HG03432 (cell line): ENCODE measurements around the gene GARNL3.

Experiments used
- ATAC-seq: cut with Tn5 transposase; IDR thresholded peaks from one replicate; pipeline ENCODE4 v1.9.1; 2021; ENCODE audit warnings: mild to moderate bottlenecking, moderate library complexity; ENCODE audit not compliant: unreplicated experiment

GARNL3 gene

GRCh38 chr9:127382541-127382940 is 118.0 kb downstream of the GARNL3 start:
- no peak for ATAC-seq

DNA sequence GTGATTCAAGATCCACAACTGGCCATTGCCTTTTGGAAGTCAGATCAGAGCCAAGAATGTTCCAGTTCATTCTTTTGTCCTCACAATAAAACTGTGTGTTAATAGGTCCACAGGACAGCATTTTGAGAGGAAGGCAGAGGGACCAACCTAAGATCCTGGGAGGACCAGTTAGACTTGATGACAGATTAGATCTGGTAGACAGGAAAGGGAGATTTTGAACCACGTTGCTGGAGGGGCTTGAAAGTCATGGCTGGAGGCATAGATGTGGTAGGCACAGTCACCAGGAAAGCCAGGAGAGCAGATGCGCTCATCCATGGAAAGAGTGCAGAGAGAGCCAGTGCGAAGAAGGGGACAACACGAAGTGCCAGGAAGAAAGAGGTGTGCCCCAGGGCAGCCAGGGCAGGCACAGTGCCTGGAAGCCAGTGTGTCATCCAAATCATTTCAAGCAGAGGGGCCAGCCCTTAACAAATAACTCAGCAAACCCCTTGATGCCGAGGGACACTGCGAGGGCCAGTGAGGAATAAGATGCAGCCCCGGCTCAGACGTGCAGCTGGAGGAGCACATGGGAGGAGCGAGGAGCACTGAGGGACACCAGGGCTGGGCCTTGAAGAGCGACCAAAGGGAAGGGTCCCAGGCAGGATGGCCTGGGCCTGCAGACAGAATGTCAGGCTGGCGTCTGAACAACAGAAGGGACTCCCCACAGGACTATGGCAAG is 119.6 kb downstream of the GARNL3 start:
- no peak for ATAC-seq

- no peak for ATAC-seq
Measured at GRCh38 chr9:127384901-127385300, 120.3 kb downstream of the GARNL3 start.

GRCh38 chr9:127386249-127386648 is 121.7 kb downstream of the GARNL3 start:
- no peak for ATAC-seq

DNA sequence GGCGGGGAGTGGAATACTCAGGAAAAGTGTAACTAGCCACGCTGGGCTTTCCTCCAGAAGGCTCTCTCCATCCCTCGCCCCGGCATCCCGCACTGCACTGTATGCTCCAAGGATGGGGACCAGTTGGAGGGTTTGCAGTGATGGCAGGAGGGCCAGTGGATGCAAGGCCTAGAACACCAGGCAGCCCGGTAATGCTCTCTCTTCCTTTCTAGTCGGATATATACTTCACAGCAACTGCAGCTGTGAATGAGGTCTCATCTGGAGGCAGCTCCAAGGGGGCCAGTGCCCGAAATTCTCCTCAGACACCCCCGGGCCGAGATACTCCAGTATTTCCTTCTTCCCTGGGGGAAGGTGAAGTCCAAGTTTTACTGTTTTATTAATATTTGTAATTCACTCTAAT is 122.4 kb downstream of the GARNL3 start:
- no peak for ATAC-seq

- ATAC-seq, result peak; percentile 89
Measured at GRCh38 chr9:127388037-127388855, 123.7 kb downstream of the GARNL3 start.

DNA sequence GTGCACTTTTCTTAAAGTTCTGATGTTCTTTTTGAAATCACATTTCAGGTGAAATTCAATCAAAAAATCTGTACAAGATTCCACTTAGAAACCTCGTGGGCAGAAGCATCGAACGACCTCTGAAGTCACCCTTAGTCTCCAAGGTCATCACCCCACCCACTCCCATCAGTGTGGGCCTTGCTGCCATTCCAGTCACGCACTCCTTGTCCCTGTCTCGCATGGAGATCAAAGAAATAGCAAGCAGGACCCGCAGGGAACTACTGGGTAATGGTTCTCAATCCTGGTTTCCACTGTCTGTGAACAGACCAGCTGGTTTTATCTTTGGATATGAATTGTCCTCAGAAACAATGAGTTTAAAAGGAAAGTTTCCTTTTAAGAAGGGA is 124.3 kb downstream of the GARNL3 start:
- ATAC-seq, result no peak

- ATAC-seq, result no peak
Measured at GRCh38 chr9:127389381-127390247, 125.0 kb downstream of the GARNL3 start.

DNA sequence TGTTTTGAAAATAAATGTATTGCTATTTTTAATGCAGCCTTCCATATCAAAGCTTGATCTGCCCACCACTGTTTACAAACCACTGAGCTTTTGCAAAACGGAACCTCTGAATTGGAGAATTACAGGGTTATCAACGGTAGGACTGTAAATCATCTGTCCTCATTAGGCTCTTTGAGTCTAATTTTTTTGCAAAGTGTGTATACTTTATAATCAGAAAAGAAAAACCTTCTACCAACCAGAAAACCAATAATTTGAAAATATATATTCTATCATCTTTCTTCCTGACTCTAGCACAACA is 125.6 kb downstream of the GARNL3 start:
- ATAC-seq, result no peak

- no peak for ATAC-seq
Measured at GRCh38 chr9:127390563-127390962, 126.0 kb downstream of the GARNL3 start.

- ATAC-seq, result no peak
Measured at GRCh38 chr9:127392166-127392565, 127.6 kb downstream of the GARNL3 start.

DNA sequence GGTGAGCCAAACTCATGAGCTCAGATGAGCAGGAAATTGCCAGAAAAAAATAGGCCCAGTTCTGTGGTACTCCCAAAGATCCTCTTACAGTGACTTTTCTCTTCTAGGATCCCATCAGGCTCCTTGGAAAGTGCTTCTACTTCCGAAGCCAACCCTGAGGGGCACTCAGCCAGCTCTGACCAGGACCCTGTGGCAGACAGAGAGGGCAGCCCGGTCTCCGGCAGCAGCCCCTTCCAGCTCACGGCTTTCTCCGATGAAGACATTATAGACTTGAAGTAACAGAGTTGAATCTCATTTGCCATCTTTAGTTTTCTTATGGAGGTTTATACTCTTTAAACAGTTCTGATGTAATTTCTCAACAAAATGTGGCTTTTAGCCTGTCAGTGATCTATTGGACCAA is 128.4 kb downstream of the GARNL3 start:
- ATAC-seq, result no peak

DNA sequence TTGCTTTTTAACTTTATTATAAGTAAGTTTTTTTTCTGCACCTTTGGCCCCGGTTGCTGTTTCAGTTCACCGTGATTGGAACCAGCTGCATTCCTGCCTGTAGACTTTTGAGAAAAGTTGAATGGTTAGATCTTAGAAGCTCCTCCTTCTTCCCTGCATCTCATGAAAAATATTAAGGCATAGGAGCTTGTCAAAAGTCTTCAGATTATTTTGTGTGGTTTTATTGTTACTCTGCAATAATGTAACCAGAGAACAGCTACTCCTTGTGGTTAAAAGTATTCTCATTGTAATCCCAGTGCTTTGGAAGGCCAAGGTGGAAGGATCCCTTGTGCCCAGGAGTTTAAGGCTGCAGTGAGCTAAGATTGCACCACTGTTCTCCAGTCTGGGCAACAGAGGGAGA is 129.1 kb downstream of the GARNL3 start:
- no peak for ATAC-seq

DNA sequence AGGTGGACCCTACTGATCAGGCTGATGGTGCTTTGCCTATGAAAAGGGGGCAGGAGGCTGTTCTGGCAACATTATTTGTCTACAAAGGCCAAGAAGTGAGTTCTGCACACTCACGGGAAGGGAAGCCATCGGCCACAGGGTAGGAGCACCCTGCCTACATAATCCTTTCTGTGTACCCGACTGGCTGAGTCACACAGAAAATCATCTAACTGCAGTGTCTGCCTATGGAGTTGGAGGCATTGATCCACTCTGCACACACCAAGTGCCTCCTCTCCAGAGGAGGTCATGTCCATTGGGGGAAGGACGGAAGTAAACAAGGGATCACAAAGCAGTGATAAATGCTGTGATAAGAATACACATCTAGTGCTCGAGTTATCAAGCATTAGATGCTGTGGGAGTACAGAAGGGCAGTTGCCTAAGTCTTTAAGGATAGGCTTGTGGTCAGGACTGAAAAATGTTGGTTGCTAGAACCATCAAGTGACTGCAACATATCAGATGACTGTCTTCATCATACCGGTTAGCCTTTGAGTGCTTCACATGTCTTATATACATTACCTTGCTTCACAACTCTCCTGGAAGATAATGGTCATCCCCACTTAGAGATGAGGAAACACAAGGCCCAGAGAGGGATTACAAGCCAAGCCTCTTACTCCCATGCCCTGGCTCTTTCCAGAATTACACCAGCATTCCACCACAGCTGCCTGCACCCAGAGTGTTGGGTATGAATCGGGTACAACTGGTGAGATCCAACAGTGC is 131.1 kb downstream of the GARNL3 start:
- ATAC-seq, result no peak

GRCh38 chr9:127396253-127396807 is 131.8 kb downstream of the GARNL3 start:
- ATAC-seq, result no peak

DNA sequence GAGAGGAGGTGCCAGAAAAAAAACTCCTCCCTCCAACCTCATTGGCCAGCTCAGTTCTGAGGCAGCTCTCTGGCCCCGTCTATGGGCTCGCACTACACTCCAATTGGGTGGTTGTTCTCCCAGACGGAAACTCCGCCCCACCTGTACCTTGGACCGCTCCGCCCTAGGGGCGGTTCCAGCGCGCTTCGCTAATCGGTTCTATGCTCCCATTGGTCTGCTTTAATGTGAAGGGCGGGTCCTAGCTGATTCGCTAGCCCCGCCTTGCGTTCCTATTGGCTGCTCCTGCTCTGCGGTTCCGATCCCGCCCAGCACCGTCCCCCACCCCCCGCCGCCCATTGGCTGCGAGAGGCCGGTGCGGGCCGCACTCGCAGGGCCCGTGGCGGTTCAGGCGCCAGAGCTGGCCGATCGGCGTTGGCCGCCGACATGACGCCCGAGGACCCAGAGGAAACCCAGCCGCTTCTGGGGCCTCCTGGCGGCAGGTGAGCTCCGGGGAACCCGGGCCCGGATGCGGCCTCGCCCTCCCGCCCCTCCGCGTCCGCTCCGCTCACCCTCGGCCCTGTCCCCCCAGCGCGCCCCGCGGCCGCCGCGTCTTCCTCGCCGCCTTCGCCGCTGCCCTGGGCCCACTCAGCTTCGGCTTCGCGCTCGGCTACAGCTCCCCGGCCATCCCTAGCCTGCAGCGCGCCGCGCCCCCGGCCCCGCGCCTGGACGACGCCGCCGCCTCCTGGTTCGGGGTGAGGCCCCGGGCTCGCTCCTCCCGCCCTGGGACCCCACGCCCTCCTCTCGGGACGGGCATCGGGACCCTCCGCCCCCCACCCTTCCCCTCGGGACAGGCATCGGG is 132.5 kb downstream of the GARNL3 start, which contains the start of gene SLC2A8:
Gene SLC2A8 (plus strand): TSS at position 362 of the 838 bp plus-strand sequence. CDS start 62 bp downstream, at position 424.
- ATAC-seq, result peak; percentile 91

- ATAC-seq, result no peak
Measured at GRCh38 chr9:127397646-127398274, 133.2 kb downstream of the GARNL3 start.

- ATAC-seq, result no peak
Measured at GRCh38 chr9:127398275-127398647, 133.7 kb downstream of the GARNL3 start.
